Tibial nerve (tissue), 4 donors: ENCODE results near the gene TENM4.

Experiments used
- EP300 ChIP-seq, 2 donors: sonication (generic); formaldehyde crosslinking; IDR thresholded peaks; one replicate each; pipeline ENCODE4 v1.6.1; 2017; ENCODE audit warnings: antibody characterized with exemption in 2 of 2, mild to moderate bottlenecking in 1 of 2
- POLR2A ChIP-seq, 2 donors: fragments of 450-650 bp; IDR thresholded peaks; one replicate each; pipeline ENCODE4 v1.6.1; 2017; ENCODE audit warnings: antibody characterized with exemption in 2 of 2, mild to moderate bottlenecking in 2 of 2, moderate library complexity in 2 of 2
- TF ChIP-seq, protein P1 (sequence below), 5 experiments: fragments of 200-600 bp in 3 of 5; fragments of 450-650 bp in 2 of 5; sonication (generic) in 3 of 5; IDR thresholded peaks; one replicate each; pipeline ENCODE4 v1.5.1; 2016 to 2019; ENCODE audit warnings: antibody characterized with exemption in 5 of 5, mild to moderate bottlenecking in 3 of 5, moderate library complexity in 2 of 5

DNA sequence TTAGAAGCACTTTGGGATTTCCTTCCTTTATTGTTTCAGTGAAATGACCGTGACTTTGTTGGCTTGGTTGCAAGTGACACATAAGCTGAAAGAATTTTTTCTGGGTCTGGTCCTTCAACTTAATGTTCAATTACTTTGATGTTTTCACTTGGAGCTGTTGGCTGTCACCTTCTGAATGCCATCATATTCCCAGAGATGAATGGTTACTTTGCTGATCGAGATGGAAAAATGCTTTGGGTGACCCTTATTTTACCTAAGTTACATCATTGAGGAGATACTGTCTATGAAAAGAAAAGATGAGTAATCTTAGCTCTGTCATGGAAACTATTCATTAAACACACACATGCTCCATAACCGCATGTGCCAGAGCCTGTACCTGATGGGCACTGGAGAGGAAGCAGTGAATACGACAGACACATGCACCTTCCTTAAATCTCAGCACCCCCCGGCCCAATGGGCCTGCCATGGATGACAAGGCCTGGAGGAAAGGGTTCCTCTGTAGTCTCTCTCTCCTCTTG lies 76.9 kb downstream of the TENM4 start:
- TF ChIP-seq, protein P1, sequence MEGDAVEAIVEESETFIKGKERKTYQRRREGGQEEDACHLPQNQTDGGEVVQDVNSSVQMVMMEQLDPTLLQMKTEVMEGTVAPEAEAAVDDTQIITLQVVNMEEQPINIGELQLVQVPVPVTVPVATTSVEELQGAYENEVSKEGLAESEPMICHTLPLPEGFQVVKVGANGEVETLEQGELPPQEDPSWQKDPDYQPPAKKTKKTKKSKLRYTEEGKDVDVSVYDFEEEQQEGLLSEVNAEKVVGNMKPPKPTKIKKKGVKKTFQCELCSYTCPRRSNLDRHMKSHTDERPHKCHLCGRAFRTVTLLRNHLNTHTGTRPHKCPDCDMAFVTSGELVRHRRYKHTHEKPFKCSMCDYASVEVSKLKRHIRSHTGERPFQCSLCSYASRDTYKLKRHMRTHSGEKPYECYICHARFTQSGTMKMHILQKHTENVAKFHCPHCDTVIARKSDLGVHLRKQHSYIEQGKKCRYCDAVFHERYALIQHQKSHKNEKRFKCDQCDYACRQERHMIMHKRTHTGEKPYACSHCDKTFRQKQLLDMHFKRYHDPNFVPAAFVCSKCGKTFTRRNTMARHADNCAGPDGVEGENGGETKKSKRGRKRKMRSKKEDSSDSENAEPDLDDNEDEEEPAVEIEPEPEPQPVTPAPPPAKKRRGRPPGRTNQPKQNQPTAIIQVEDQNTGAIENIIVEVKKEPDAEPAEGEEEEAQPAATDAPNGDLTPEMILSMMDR (IDR thresholded peaks at IDR 0.05) = no peak
- TF ChIP-seq EP300 (IDR thresholded peaks at IDR 0.05) (no peak), POLR2A (IDR thresholded peaks at IDR 0.05) (no peak)
